A673 (cell line): ENCODE results near the gene TACC3. TPM values are rescaled to one million over a fixed set of nuclear protein-coding genes. Genes with fewer than 3 reads are reported as not detected.

Experiments
- BruUV-seq: library from RNA; stranded (reverse); fragments of 400-500 nt; replicated peaks from 2 replicates; lab custom pipeline; 2021; lab: Mats Ljungman, UMichigan
- CTCF ChIA-PET: fragments of 300-600 bp; sonication (Branson Sonifier 250); formaldehyde crosslinking; loops from one replicate; lab custom pipeline; 2022; ENCODE audit warnings: antibody characterized with exemption; lab: Charles Lee
- POLR2A ChIA-PET: fragments of 300-600 bp; sonication (Branson Sonifier 250); formaldehyde crosslinking; loops from one replicate; lab custom pipeline; 2022; ENCODE audit warnings: antibody characterized with exemption; ENCODE audit not compliant: low non-redundant PET; lab: Charles Lee
- DNase-seq: peaks from one replicate; pipeline ENCODE4 v3.0.0-alpha.2; 2015; ENCODE audit warnings: low spot score
- H3K27ac ChIP-seq: fragments of 200-600 bp; sonication (generic); 2 replicates; pipeline ENCODE4 v1.5.1; 2016; ENCODE audit warnings: mixed run types, low read depth, mild to moderate bottlenecking, mixed read lengths, antibody characterized with exemption, low read length; ENCODE audit not compliant: poor library complexity, severe bottlenecking
- H3K27me3 ChIP-seq: fragments of 200-600 bp; sonication (generic); replicated peaks from 2 replicates; pipeline ENCODE4 v1.6.1; 2017; ENCODE audit warnings: mixed run types, low read depth, mild to moderate bottlenecking, mixed read lengths, antibody characterized with exemption, low read length; ENCODE audit not compliant: insufficient read depth, poor library complexity
- H3K36me3 ChIP-seq: fragments of 200-600 bp; sonication (generic); 2 replicates; pipeline ENCODE4 v1.6.1; 2016; ENCODE audit warnings: mixed run types, mild to moderate bottlenecking, mixed read lengths, antibody characterized with exemption, low read length; ENCODE audit not compliant: insufficient read depth, poor library complexity, severe bottlenecking
- H3K4me1 ChIP-seq: fragments of 200-600 bp; sonication (generic); 2 replicates; pipeline ENCODE4 v1.6.1; 2017; ENCODE audit warnings: mixed run types, mild to moderate bottlenecking, mixed read lengths, antibody characterized with exemption, low read length; ENCODE audit not compliant: insufficient read depth, poor library complexity, severe bottlenecking
- H3K4me3 ChIP-seq: fragments of 200-600 bp; sonication (generic); 2 replicates; pipeline ENCODE4 v1.5.1; 2016; ENCODE audit warnings: low read depth, mixed run types, mild to moderate bottlenecking, mixed read lengths, low read length; ENCODE audit not compliant: poor library complexity, severe bottlenecking
- H3K9me3 ChIP-seq: fragments of 200-600 bp; sonication (generic); 2 replicates; pipeline ENCODE4 v1.6.1; 2016; ENCODE audit warnings: mixed run types, low read depth, mild to moderate bottlenecking, mixed read lengths, antibody characterized with exemption, low read length; ENCODE audit not compliant: poor library complexity, severe bottlenecking
- EZH2 ChIP-seq: fragments of 200-600 bp; sonication (generic); IDR thresholded peaks from 2 replicates; pipeline ENCODE4 v1.6.1; 2017; ENCODE audit warnings: borderline replicate concordance, low read depth, mild to moderate bottlenecking, mixed read lengths, antibody characterized with exemption, low read length; ENCODE audit not compliant: poor library complexity, severe bottlenecking
- intact Hi-C: fragments of 100-400 bp; cut with micrococcal nuclease; formaldehyde crosslinking; loops from one replicate; pipeline ENCODE4 v1.10.0; 2022; ENCODE audit not compliant: unreplicated experiment
- total RNA-seq: library from RNA; stranded (reverse); gene quantifications from 2 replicates; pipeline ENCODE4 v1.2.3, GENCODE V29; 2021
- TF ChIP-seq, protein P1 (sequence below): fragments of 300-800, 200-600 bp; sonication (generic); conservative IDR thresholded peaks from 2 replicates; pipeline ENCODE4 v1.5.1; 2017; ENCODE audit warnings: low read depth, mild to moderate bottlenecking, antibody characterized with exemption, low read length, moderate library complexity, mixed read lengths

The TACC3 gene
- total RNA-seq, 1 experiment from 2014 or later, result 246 TPM

DNA sequence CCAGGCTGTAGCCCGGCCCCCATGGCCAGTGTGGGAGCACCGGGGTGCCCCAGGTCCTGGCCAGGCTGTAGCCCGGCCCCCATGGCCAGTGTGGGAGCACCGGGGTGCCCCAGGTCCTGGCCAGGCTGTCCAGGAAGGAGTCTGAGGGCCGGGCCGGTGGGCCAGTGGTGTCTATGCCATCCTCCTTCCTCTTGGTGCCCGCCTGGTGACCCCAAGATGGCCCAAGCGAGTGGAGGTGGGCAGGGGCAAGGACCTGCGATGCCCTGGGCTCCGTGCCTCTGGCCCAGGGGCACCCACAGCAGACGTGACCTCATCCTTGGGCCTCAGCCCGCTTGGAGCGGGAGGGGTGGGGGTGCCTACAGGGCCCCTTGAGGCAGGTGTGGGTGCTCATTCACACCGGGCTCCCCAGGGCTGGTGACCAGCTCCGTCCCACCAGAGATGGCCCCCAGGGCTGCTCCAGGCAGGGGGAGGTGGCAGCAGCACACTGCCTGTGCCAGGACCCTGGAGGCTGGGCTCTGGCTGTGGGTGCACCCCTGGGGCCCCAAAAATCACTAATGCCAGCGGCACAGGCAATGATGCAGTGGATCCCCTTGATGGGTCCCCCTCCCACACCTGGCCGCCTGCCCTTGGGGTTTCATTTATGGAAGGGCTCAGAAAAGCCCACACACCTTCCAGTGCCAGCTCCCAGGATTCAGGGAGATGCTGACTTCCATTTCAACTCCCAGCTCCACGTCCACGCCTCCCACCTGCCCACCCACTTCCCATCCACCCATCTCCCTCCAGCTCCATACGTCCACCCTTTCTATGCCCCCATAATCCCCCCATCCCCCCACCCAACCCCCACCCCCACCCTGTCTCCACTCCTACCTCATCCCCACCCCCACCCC is 35.8 kb downstream of the TACC3 start:
- CTCF ChIA-PET, result no interaction called here
- no peaks in the 10 kb centered on the region for H3K36me3 ChIP-seq
- TF ChIP-seq EZH2, result no peak
- TF ChIP-seq, protein P1, sequence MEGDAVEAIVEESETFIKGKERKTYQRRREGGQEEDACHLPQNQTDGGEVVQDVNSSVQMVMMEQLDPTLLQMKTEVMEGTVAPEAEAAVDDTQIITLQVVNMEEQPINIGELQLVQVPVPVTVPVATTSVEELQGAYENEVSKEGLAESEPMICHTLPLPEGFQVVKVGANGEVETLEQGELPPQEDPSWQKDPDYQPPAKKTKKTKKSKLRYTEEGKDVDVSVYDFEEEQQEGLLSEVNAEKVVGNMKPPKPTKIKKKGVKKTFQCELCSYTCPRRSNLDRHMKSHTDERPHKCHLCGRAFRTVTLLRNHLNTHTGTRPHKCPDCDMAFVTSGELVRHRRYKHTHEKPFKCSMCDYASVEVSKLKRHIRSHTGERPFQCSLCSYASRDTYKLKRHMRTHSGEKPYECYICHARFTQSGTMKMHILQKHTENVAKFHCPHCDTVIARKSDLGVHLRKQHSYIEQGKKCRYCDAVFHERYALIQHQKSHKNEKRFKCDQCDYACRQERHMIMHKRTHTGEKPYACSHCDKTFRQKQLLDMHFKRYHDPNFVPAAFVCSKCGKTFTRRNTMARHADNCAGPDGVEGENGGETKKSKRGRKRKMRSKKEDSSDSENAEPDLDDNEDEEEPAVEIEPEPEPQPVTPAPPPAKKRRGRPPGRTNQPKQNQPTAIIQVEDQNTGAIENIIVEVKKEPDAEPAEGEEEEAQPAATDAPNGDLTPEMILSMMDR, result no peak

GRCh38 chr4:1757836-1758235 is 36.5 kb downstream of the TACC3 start:
- no peak for DNase-seq
- Histone ChIP-seq H3K36me3 (no peaks in the 10 kb centered on the region), H3K27ac (no peak overlapping the region), H3K4me3 (no peak overlapping the region), H3K9me3 (no peaks in the 10 kb centered on the region), H3K27me3 (no peaks in the 10 kb centered on the region), H3K4me1 (no peaks in the 10 kb centered on the region)
- ChIA-PET CTCF (no interaction called here), POLR2A (no interaction called here)
- intact Hi-C loops, result no loop called here
- TF ChIP-seq, protein P1, result no peak
- TF ChIP-seq EZH2, result no peak
- BruUV-seq, result no TSS peak

More for the DNA sequence above, 35.8 kb downstream of the TACC3 start:
- BruUV-seq, result no TSS peak
- no peaks in the 10 kb centered on the region for H3K9me3 ChIP-seq
- POLR2A ChIA-PET, result no interaction called here
- no peak overlapping the region for H3K4me3 ChIP-seq
- no peak for DNase-seq
- no peaks in the 10 kb centered on the region for H3K4me1 ChIP-seq
- intact Hi-C loops, result no loop called here
- no peaks in the 10 kb centered on the region for H3K27me3 ChIP-seq
- H3K27ac ChIP-seq, result no peak overlapping the region

DNA sequence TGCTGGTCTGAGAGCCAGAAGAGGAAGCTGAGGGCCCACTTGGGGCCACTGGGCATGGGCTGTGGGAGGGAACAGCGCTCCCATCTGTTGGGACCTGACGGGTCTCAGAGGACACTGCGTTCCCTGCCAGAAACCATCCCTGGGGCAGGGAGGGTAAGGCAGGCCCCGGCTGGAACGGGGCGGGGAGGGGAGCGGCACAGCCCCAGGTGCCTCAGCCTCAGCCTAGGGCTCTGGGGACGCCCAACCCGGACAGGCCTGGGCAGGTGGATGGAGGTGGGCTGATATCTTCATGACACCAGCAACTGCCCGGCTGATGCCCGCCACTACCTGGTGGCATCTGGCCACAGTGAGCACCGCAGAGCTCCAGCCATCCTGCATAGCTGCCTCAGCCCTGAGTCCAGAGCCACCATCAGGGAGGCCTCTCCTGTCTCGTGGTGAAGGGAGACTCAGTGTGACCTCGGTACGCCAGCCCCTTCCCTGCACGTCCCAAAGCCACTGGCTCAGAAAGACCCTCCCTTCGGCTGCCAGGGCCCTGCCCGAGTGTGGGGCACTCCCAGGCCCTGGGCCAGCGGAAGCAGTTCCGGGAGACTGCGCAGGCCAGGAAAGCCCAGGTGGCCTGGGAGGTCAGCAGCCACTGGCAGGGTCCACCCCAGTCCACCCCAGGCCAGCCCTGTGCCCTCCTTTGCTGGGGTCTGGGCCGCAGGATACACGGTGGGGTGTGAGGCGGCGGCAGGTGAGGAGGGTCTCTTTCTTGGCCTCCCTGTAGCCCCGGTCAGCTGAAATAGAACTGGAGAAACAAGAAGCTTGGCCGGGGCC is 37.2 kb downstream of the TACC3 start:
- H3K36me3 ChIP-seq, result no peaks in the 10 kb centered on the region
- H3K27me3 ChIP-seq, result no peaks in the 10 kb centered on the region
- TF ChIP-seq, protein P1, result no peak
- H3K4me3 ChIP-seq, result no peak overlapping the region
- intact Hi-C loops, result no loop called here
- H3K27ac ChIP-seq, result no peak overlapping the region
- CTCF ChIA-PET, result no interaction called here
- H3K4me1 ChIP-seq, result no peaks in the 10 kb centered on the region
- no peak for DNase-seq
- no TSS peak for BruUV-seq
- POLR2A ChIA-PET, result no interaction called here
- H3K9me3 ChIP-seq, result no peaks in the 10 kb centered on the region
